ENCODE measurements around the gene ARRDC1.

ARRDC1 gene

DNA sequence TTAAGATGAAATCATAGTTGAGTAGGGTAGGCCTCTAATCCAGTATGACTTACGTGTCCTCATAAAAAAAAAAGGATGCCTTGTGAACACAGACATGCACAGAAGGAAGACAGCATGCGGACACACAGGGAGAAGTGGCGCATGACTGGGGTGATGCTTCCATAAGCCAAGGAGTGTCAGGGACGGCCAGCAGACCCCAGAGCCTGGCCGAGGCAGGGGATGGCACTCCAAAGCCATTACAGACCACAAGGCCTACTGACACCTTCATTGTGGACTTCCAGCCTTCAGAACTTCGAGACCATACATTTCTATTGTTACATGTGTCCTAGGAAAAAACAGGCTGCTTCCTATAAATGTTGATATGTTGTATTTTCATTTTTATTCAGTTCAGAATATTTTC, 33.2 kb downstream of the ARRDC1 start:
- no peak for DNase-seq (ENCODE audit: low read depth in 4 of 4, low spot score in 1 of 4)

GRCh38 chr9:137639303-137640051, 34.0 kb downstream of the ARRDC1 start:
- DNase-seq (ENCODE audit: low read depth in 4 of 4, low spot score in 1 of 4) = no peak

DNA sequence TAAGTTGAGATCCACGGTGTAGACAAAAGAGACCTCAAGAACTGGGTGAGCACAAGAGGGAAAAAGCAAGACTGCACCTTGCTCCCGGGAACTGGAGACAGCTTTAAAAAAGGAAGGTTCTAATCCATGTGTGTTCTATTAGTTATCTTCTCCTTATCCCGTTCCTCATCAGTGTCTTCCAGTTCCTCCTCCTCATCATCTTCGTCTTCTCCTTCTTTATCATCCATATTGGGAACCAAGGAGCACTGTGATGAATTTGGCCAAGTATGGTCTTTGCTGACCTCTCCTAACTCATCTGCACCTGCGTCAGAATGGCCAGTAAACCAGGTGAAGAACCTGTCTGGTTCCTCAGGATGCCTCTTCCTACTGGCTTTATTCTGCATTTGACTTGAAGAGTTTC, 35.4 kb downstream of the ARRDC1 start:
- DNase-seq (ENCODE audit: low read depth in 4 of 4, low spot score in 1 of 4) = no peak

- DNase-seq (ENCODE audit: low read depth in 4 of 4, low spot score in 1 of 4) = no peak
Measured at GRCh38 chr9:137642118-137642601, 36.7 kb downstream of the ARRDC1 start.

DNA sequence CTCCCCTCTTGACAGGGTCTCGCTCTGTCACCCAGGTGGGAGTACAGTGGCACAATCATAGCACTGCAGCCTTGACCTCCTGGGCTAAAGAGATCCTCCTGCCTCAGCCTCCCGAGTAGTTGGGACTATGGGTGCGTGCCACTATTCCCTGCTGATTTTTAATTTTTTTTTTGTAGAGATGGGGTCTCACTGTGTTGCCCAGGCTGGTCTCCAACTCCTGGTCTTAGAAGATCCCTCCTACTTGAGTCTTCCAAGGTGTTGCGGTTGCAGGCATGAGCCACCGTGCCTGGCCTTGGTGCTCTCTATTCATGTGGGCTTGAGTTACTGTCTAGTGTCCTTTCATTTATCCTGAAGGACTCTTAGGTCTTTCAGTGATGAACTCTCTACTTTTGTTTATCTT, 37.4 kb downstream of the ARRDC1 start:
- DNase-seq (ENCODE audit: low read depth in 4 of 4, low spot score in 1 of 4) = no peak

DNA sequence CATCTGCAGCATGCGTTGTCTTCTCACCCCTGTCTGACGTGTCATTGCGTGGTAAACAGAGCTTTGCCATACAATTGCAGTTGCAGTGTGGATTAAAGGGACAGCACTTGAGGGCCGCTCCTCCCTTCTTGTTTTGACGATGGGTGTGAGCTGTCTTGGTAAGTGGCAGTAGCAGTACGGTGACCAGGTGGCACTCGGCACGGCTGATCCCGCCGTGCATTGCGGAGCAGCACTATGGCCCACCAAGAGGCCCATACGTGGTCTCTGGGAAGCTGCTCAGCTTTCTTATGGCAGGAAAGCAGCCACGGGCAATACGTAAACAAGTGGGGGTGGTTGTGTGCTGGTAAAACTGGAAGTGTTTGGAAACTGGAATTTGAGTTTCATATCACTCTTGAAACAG, 38.4 kb downstream of the ARRDC1 start:
- DNase-seq (ENCODE audit: low read depth in 4 of 4, low spot score in 1 of 4) = no peak

- DNase-seq (ENCODE audit: low read depth in 4 of 4, low spot score in 1 of 4) = no peak
Measured at GRCh38 chr9:137645211-137645610, 39.7 kb downstream of the ARRDC1 start.

GRCh38 chr9:137646341-137646740, 40.9 kb downstream of the ARRDC1 start:
- DNase-seq (ENCODE audit: low read depth in 4 of 4, low spot score in 1 of 4) = no peak

GRCh38 chr9:137647096-137647714, 41.7 kb downstream of the ARRDC1 start:
- DNase-seq (ENCODE audit: low read depth in 4 of 4, low spot score in 1 of 4) = no peak

GRCh38 chr9:137648396-137648795, 42.9 kb downstream of the ARRDC1 start:
- no peak for DNase-seq (ENCODE audit: low read depth in 4 of 4, low spot score in 1 of 4)

DNA sequence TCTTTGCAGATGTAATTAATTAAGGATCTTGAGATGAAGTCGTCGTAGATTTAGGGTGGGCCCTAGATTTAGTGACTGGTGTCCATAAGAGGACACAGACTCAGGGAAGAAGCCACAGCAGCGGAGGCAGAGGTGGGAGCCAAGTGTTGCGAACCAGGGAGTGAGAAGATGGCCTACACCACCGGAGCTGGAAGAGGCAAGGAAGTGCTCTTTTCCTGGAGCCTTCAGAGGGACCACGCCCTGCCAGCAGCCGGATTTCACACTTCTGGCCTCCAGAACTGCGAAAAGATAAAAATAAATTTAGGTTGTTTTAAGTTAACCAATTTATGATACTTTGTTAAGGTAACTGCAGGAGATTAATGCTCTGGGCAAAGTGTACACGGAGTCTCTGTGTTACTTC, 44.1 kb downstream of the ARRDC1 start:
- DNase-seq (ENCODE audit: low read depth in 4 of 4, low spot score in 1 of 4) = no peak

DNA sequence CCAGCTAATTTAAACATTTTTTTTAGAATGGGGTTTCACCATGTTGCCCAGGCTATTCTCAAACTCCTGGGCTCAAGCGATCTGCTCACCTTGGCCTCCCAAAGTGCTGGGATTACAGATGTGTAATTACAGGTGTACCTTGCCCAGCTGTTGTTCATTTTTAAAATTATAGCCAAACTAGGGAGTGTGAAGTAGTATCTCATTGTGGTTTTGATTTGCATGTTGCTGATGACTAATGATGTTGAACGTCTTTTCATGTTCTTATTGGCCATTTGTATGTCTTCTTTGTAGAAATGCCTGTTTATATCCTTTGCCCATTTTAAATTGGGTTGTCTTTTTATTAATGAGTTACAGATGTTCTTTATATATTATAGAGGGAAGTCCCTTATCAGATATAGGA, 44.8 kb downstream of the ARRDC1 start:
- no peak for DNase-seq (ENCODE audit: low read depth in 4 of 4, low spot score in 1 of 4)

GRCh38 chr9:137650779-137651178, 45.3 kb downstream of the ARRDC1 start:
- no peak for DNase-seq (ENCODE audit: low read depth in 4 of 4, low spot score in 1 of 4)

DNA sequence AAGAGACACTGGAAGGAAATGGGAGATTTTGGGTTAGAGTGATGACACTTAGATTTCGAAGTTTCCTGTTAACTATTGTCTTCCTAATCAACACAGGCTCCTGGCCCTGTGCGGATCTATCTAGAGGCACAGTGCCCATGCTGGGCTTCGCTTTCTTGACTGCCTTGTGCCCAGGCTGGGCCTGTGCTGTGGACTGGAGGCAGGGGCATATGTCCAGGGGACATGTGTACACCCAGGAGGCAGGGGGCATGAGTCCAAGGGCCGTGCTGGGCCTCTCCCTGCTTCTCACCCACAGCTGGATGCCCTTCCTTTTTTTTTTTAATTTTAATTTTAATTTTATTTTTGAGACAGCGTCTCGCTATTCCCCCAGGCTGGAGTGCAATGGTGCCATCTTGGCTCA, 50.9 kb downstream of the ARRDC1 start:
- DNase-seq (ENCODE audit: low read depth in 4 of 4, low spot score in 1 of 4) = no peak

GRCh38 chr9:137657606-137658005, 52.1 kb downstream of the ARRDC1 start:
- no peak for DNase-seq (ENCODE audit: low read depth in 4 of 4, low spot score in 1 of 4)

- no peak for DNase-seq (ENCODE audit: low read depth in 4 of 4, low spot score in 1 of 4)
Measured at GRCh38 chr9:137658781-137659180, 53.3 kb downstream of the ARRDC1 start.

GRCh38 chr9:137660144-137660543, 54.7 kb downstream of the ARRDC1 start:
- DNase-seq (ENCODE audit: low read depth in 4 of 4, low spot score in 1 of 4) = no peak

GRCh38 chr9:137663584-137663983, 58.1 kb downstream of the ARRDC1 start:
- DNase-seq (ENCODE audit: low read depth in 4 of 4, low spot score in 1 of 4) = no peak

GRCh38 chr9:137664676-137665075, 59.2 kb downstream of the ARRDC1 start:
- DNase-seq (ENCODE audit: low read depth in 4 of 4, low spot score in 1 of 4) = no peak

Measured in stimulated activated CD4-positive, alpha-beta T cell treated with anti-CD3 and anti-CD28 coated beads, Interleukin-1b, Interleukin-23, amount 100 ng/mL, for 24 hours (primary cell).